SK-N-MC (cell line): Measurements from ENCODE around the gene GBE1.

ENCODE experiments used
- EZH2 ChIP-seq: fragments of 200-600 bp; sonication (generic); IDR thresholded peaks from one replicate; pipeline ENCODE4 v1.6.1; 2017; ENCODE audit warnings: antibody characterized with exemption
- FOXP2 ChIP-seq: optimal IDR thresholded peaks from 2 replicates; pipeline ENCODE3; 2011; ENCODE audit warnings: mild to moderate bottlenecking, moderate library complexity; ENCODE audit not compliant: insufficient read depth; ENCODE audit errors: extremely low read length, control extremely low read depth
- POLR2AphosphoS5 ChIP-seq: IDR thresholded peaks from 2 replicates; pipeline ENCODE4 v1.6.1; 2012; ENCODE audit warnings: mild to moderate bottlenecking, low read depth, low read length, borderline replicate concordance

- TF ChIP-seq EZH2 (no peak), POLR2AphosphoS5 (no peak), FOXP2 (no peak)
Observed at GRCh38 chr3:81446806-81447205, 314.6 kb downstream of the GBE1 start.
